ENCODE results near the gene AUTS2.
"Not testable (repeated sequence)": the region's sequence is repeated elsewhere in the genome, so short reads cannot be mapped to it uniquely, and the experiment has no call there.

AUTS2 gene

GRCh38 chr7:70577078-70577477, 978.8 kb downstream of the AUTS2 start:
- DNase-seq, result no peak

GRCh38 chr7:70578131-70578530, 979.9 kb downstream of the AUTS2 start:
- no peak for DNase-seq

GRCh38 chr7:70579397-70580097, 981.3 kb downstream of the AUTS2 start:
- no peak for DNase-seq

GRCh38 chr7:70580161-70580560, 981.9 kb downstream of the AUTS2 start:
- DNase-seq, result no peak

GRCh38 chr7:70582927-70583895, 984.9 kb downstream of the AUTS2 start:
- no peak for DNase-seq

- no peak for DNase-seq
Observed at GRCh38 chr7:70583965-70584883, 985.9 kb downstream of the AUTS2 start.

GRCh38 chr7:70585071-70585470, 986.8 kb downstream of the AUTS2 start:
- DNase-seq, result no peak

GRCh38 chr7:70586822-70587221, 988.5 kb downstream of the AUTS2 start:
- DNase-seq, result no peak

- no peak for DNase-seq
Observed at GRCh38 chr7:70587739-70588138, 989.5 kb downstream of the AUTS2 start.

- no peak for DNase-seq
Observed at GRCh38 chr7:70588191-70588921, 990.1 kb downstream of the AUTS2 start.

- DNase-seq, result no peak
Observed at GRCh38 chr7:70589010-70589409, 990.7 kb downstream of the AUTS2 start.

- no peak for DNase-seq
Observed at GRCh38 chr7:70589590-70589989, 991.3 kb downstream of the AUTS2 start.

GRCh38 chr7:70590126-70590854, 992.0 kb downstream of the AUTS2 start:
- no peak for DNase-seq

GRCh38 chr7:70591643-70592042, 993.4 kb downstream of the AUTS2 start:
- no peak for DNase-seq

- no peak for DNase-seq
Observed at GRCh38 chr7:70592171-70592570, 993.9 kb downstream of the AUTS2 start.

GRCh38 chr7:70594170-70594569, 995.9 kb downstream of the AUTS2 start:
- no peak for DNase-seq

GRCh38 chr7:70594885-70595284, 996.6 kb downstream of the AUTS2 start:
- DNase-seq, result not testable (repeated sequence)

GRCh38 chr7:70595370-70595754, 997.1 kb downstream of the AUTS2 start:
- DNase-seq, result no peak

GRCh38 chr7:70595755-70596597, 997.7 kb downstream of the AUTS2 start:
- DNase-seq, result no peak

GRCh38 chr7:70596598-70596913, 998.3 kb downstream of the AUTS2 start:
- DNase-seq, result no peak

GRCh38 chr7:70597066-70597465, 998.8 kb downstream of the AUTS2 start:
- no peak for DNase-seq
